ENCODE results near the gene BNC2.

The BNC2 gene

DNA sequence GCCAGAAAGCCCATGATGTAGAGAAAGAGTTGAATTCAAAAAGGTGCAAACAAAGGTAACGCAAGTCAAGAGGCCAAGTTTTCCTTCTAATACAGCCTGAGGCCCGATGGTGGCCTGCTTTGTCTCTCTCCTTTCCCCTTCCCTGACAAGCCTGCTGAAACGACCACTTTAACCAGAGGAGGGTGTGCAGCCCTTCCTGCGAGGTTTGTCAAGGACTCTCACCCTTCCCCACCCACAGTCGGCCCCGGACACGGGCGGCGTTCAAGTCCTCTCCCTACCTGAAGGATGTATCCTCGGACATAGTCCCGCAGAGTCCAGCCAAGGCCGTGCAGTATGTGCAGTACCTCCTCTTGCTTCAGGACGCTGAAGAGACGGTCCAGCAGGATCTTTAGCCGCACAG lies 318.2 kb downstream of the BNC2 start:
- H3K4me2 ChIP-seq (ENCODE audit: low read depth, low read length): no peak overlapping the region
- no peaks in the 10 kb centered on the region for H3F3A ChIP-seq (ENCODE audit: insufficient read depth, low read length)
- H3K79me2 ChIP-seq (ENCODE audit: low read length): no peaks in the 10 kb centered on the region
- no peaks in the 10 kb centered on the region for H3K36me3 ChIP-seq (replicated peaks; ENCODE audit: insufficient read depth, low read length)
- H2AFZ ChIP-seq (ENCODE audit: low read length): no peak overlapping the region
- no peak for DNase-seq
- no peaks in the 10 kb centered on the region for H3K27me3 ChIP-seq (replicated peaks; ENCODE audit: insufficient read depth, low read length)
- no peaks in the 10 kb centered on the region for H3K4me1 ChIP-seq (ENCODE audit: low read length)
- H4K20me1 ChIP-seq (ENCODE audit: insufficient read depth, low read length): no peaks in the 10 kb centered on the region
- TF ChIP-seq EZH2 (optimal IDR thresholded peaks at IDR 0.05; ENCODE audit: low read depth, low read length) (no peak), EZH2phosphoT487 (IDR thresholded peaks at IDR 0.05; ENCODE audit: low read length) (no peak)
- TF ChIP-seq, protein P1, sequence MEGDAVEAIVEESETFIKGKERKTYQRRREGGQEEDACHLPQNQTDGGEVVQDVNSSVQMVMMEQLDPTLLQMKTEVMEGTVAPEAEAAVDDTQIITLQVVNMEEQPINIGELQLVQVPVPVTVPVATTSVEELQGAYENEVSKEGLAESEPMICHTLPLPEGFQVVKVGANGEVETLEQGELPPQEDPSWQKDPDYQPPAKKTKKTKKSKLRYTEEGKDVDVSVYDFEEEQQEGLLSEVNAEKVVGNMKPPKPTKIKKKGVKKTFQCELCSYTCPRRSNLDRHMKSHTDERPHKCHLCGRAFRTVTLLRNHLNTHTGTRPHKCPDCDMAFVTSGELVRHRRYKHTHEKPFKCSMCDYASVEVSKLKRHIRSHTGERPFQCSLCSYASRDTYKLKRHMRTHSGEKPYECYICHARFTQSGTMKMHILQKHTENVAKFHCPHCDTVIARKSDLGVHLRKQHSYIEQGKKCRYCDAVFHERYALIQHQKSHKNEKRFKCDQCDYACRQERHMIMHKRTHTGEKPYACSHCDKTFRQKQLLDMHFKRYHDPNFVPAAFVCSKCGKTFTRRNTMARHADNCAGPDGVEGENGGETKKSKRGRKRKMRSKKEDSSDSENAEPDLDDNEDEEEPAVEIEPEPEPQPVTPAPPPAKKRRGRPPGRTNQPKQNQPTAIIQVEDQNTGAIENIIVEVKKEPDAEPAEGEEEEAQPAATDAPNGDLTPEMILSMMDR (IDR thresholded peaks at IDR 0.05; ENCODE audit: low read length): no peak
- H3K9me3 ChIP-seq (replicated peaks; ENCODE audit: insufficient read depth, low read length): no peaks in the 10 kb centered on the region
- no peak overlapping the region for H3K27ac ChIP-seq (ENCODE audit: low read length)
- H3K4me3 ChIP-seq (ENCODE audit: low read length): no peak overlapping the region
- no peaks in the 10 kb centered on the region for H3K9me2 ChIP-seq (replicated peaks; ENCODE audit: insufficient read depth, low read length)
- no peak overlapping the region for H3K9ac ChIP-seq (ENCODE audit: low read length)

GRCh38 chr9:16551692-16552091 lies 318.8 kb downstream of the BNC2 start:
- H3K27ac ChIP-seq (ENCODE audit: low read length): no peak overlapping the region
- no peaks in the 10 kb centered on the region for H3F3A ChIP-seq (ENCODE audit: insufficient read depth, low read length)
- no peaks in the 10 kb centered on the region for H4K20me1 ChIP-seq (ENCODE audit: insufficient read depth, low read length)
- H3K79me2 ChIP-seq (ENCODE audit: low read length): no peaks in the 10 kb centered on the region
- H3K4me3 ChIP-seq (ENCODE audit: low read length): no peak overlapping the region
- H3K9me3 ChIP-seq (replicated peaks; ENCODE audit: insufficient read depth, low read length): no peaks in the 10 kb centered on the region
- DNase-seq: no peak
- H3K4me1 ChIP-seq (ENCODE audit: low read length): no peaks in the 10 kb centered on the region
- H2AFZ ChIP-seq (ENCODE audit: low read length): no peak overlapping the region
- no peak overlapping the region for H3K9ac ChIP-seq (ENCODE audit: low read length)
- H3K36me3 ChIP-seq (replicated peaks; ENCODE audit: insufficient read depth, low read length): no peaks in the 10 kb centered on the region
- H3K9me2 ChIP-seq (replicated peaks; ENCODE audit: insufficient read depth, low read length): no peaks in the 10 kb centered on the region
- no peaks in the 10 kb centered on the region for H3K27me3 ChIP-seq (replicated peaks; ENCODE audit: insufficient read depth, low read length)
- TF ChIP-seq EZH2 (optimal IDR thresholded peaks at IDR 0.05; ENCODE audit: low read depth, low read length) (no peak), EZH2phosphoT487 (IDR thresholded peaks at IDR 0.05; ENCODE audit: low read length) (no peak)
- TF ChIP-seq, protein P1 (IDR thresholded peaks at IDR 0.05; ENCODE audit: low read length): no peak
- H3K4me2 ChIP-seq (ENCODE audit: low read depth, low read length): no peak overlapping the region

GRCh38 chr9:16545639-16546038 lies 324.8 kb downstream of the BNC2 start:
- Histone ChIP-seq H3K4me2 (ENCODE audit: low read depth, low read length) (no peak overlapping the region), H3K4me1 (ENCODE audit: low read length) (no peaks in the 10 kb centered on the region), H2AFZ (ENCODE audit: low read length) (no peak overlapping the region), H3K4me3 (ENCODE audit: low read length) (no peak overlapping the region), H3K27ac (ENCODE audit: low read length) (no peak overlapping the region), H3K27me3 (replicated peaks; ENCODE audit: insufficient read depth, low read length) (no peaks in the 10 kb centered on the region), H3K79me2 (ENCODE audit: low read length) (no peaks in the 10 kb centered on the region), H3K9me3 (replicated peaks; ENCODE audit: insufficient read depth, low read length) (no peaks in the 10 kb centered on the region), H3F3A (ENCODE audit: insufficient read depth, low read length) (no peaks in the 10 kb centered on the region), H3K9ac (ENCODE audit: low read length) (no peak overlapping the region), H3K9me2 (replicated peaks; ENCODE audit: insufficient read depth, low read length) (no peaks in the 10 kb centered on the region), H4K20me1 (ENCODE audit: insufficient read depth, low read length) (no peaks in the 10 kb centered on the region), H3K36me3 (replicated peaks; ENCODE audit: insufficient read depth, low read length) (no peaks in the 10 kb centered on the region)
- no peak for TF ChIP-seq EZH2 (optimal IDR thresholded peaks at IDR 0.05; ENCODE audit: low read depth, low read length)
- no peak for TF ChIP-seq EZH2phosphoT487 (IDR thresholded peaks at IDR 0.05; ENCODE audit: low read length)
- TF ChIP-seq, protein P1 (IDR thresholded peaks at IDR 0.05; ENCODE audit: low read length): no peak
- DNase-seq: no peak

Measured in MM.1S (cell line).